OCI-LY1 (cell line): ENCODE measurements around the gene RANBP9.

Experiments
- EZH2 ChIP-seq: fragments of 200-600 bp; sonication (generic), shearing (Covaris generic); IDR thresholded peaks from 2 replicates; pipeline ENCODE4 v1.8.0; 2017; ENCODE audit warnings: borderline replicate concordance, mixed run types, mild to moderate bottlenecking, antibody characterized with exemption, low read length, moderate library complexity, mixed read lengths
- TF ChIP-seq, protein P1 (sequence below): fragments of 200-600 bp; sonication (generic), shearing (Covaris generic); IDR thresholded peaks from 2 replicates; pipeline ENCODE4 v1.5.1; 2017; ENCODE audit warnings: mild to moderate bottlenecking, antibody characterized with exemption, low read length, moderate library complexity, mixed read lengths

DNA sequence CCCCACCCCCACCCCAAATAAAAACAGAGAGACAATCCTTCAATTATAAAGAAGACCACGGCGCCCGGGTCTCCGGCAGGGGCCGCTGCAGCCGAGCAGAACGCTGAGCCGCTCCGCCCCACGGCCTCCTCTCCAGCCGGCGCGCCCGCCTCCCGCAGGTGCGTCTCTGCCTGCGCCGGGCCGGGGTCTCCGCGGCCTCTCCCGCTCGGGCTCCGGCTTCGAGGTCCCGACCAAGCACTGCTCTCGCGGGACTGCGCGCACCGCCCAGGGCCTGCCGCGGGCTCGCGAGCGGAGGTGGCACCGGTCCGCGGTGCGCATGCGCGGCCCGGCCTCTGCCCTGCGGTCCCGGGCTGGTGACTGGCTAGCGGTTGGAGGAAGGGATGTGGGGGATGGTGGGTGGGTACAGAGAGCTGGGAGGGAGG, 137.5 kb downstream of the RANBP9 start:
- TF ChIP-seq, protein P1, sequence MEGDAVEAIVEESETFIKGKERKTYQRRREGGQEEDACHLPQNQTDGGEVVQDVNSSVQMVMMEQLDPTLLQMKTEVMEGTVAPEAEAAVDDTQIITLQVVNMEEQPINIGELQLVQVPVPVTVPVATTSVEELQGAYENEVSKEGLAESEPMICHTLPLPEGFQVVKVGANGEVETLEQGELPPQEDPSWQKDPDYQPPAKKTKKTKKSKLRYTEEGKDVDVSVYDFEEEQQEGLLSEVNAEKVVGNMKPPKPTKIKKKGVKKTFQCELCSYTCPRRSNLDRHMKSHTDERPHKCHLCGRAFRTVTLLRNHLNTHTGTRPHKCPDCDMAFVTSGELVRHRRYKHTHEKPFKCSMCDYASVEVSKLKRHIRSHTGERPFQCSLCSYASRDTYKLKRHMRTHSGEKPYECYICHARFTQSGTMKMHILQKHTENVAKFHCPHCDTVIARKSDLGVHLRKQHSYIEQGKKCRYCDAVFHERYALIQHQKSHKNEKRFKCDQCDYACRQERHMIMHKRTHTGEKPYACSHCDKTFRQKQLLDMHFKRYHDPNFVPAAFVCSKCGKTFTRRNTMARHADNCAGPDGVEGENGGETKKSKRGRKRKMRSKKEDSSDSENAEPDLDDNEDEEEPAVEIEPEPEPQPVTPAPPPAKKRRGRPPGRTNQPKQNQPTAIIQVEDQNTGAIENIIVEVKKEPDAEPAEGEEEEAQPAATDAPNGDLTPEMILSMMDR, result peak; percentile 52
- TF ChIP-seq EZH2, result no peak
